Tibial nerve (tissue), 4 donors: ENCODE data around the gene GRPEL1.

Experiments used
- CTCF ChIP-seq, 5 experiments: fragments of 200-600 bp in 3 of 5; fragments of 450-650 bp in 2 of 5; sonication (generic) in 3 of 5; IDR thresholded peaks; one replicate each; pipeline ENCODE4 v1.5.1; 2016 to 2019; ENCODE audit warnings: antibody characterized with exemption in 5 of 5, mild to moderate bottlenecking in 3 of 5, moderate library complexity in 2 of 5
- EP300 ChIP-seq, 2 donors: sonication (generic); formaldehyde crosslinking; IDR thresholded peaks; one replicate each; pipeline ENCODE4 v1.6.1; 2017; ENCODE audit warnings: antibody characterized with exemption in 2 of 2, mild to moderate bottlenecking in 1 of 2

DNA sequence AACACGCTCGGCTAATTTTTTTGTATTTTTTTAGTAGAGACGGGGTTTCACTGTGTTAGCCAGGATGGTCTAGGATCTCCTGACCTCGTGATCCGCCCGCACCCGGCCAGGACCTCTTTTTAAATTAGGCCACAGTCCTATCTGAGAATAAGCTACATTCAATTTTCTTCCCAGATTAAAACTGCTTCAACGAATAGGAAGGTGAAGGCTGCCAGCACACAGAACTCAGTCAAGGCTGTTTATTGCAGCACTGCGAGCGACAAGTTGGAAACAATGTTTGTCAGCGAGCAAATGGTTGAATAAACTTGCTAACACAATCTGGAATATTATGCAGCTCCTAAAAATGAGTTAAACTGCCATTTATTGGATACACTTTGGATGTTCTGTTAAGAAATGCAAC, 1.9 kb downstream of the GRPEL1 start:
- TF ChIP-seq CTCF (IDR thresholded peaks at IDR 0.05), result no peak
- TF ChIP-seq EP300 (IDR thresholded peaks at IDR 0.05), result no peak
